ENCODE measurements around the gene BPIFB3. TPM values are rescaled to one million over a fixed set of nuclear protein-coding genes. Genes with fewer than 3 reads are reported as not detected.
"Not testable (repeated sequence)": the region's sequence is repeated elsewhere in the genome, so short reads cannot be mapped to it uniquely, and the experiment has no call there.

BPIFB3 gene
- total RNA-seq, 1 donor from 2014 or later: not detected

GRCh38 chr20:33108661-33109060, 55.0 kb downstream of the BPIFB3 start:
- Mint-ChIP-seq H3K4me3 (no peak overlapping the region), H3K4me1 (ENCODE audit: unreplicated experiment) (peaks cover 6% of the 10 kb centered on the region), H3K36me3 (no peaks in the 10 kb centered on the region), H3K27me3 (peaks cover 6% of the 10 kb centered on the region), H3K9me3 (no peaks in the 10 kb centered on the region), H3K27ac (no peak overlapping the region)
- no peak for TF ChIP-seq CTCF (conservative IDR thresholded peaks at IDR 0.05)
- DNase-seq (ENCODE audit: extremely low spot score, unreplicated experiment): no peak

- no peaks in the 10 kb centered on the region for H3K36me3 Mint-ChIP-seq
- DNase-seq (ENCODE audit: extremely low spot score, unreplicated experiment): no peak
- H3K9me3 Mint-ChIP-seq: no peaks in the 10 kb centered on the region
- no peak overlapping the region for H3K4me3 Mint-ChIP-seq
- peaks cover 3% of the 10 kb centered on the region for H3K27me3 Mint-ChIP-seq
- TF ChIP-seq CTCF (conservative IDR thresholded peaks at IDR 0.05): no peak
- H3K4me1 Mint-ChIP-seq (ENCODE audit: unreplicated experiment): peaks cover 6% of the 10 kb centered on the region
- H3K27ac Mint-ChIP-seq: no peak overlapping the region
Measured at GRCh38 chr20:33110147-33110825, 56.6 kb downstream of the BPIFB3 start.

- no peak for TF ChIP-seq CTCF (conservative IDR thresholded peaks at IDR 0.05)
- Mint-ChIP-seq H3K36me3 (no peaks in the 10 kb centered on the region), H3K27me3 (no peaks in the 10 kb centered on the region), H3K9me3 (no peaks in the 10 kb centered on the region), H3K4me3 (no peak overlapping the region), H3K27ac (no peak overlapping the region), H3K4me1 (ENCODE audit: unreplicated experiment) (no peaks in the 10 kb centered on the region)
- no peak for DNase-seq (ENCODE audit: extremely low spot score, unreplicated experiment)
Measured at GRCh38 chr20:33111306-33111705, 57.6 kb downstream of the BPIFB3 start.

- H3K36me3 Mint-ChIP-seq: no peaks in the 10 kb centered on the region
- no peaks in the 10 kb centered on the region for H3K27me3 Mint-ChIP-seq
- H3K4me1 Mint-ChIP-seq (ENCODE audit: unreplicated experiment): no peaks in the 10 kb centered on the region
- no peak for DNase-seq (ENCODE audit: extremely low spot score, unreplicated experiment)
- no peaks in the 10 kb centered on the region for H3K9me3 Mint-ChIP-seq
- H3K4me3 Mint-ChIP-seq: no peak overlapping the region
- no peak overlapping the region for H3K27ac Mint-ChIP-seq
- no peak for TF ChIP-seq CTCF (conservative IDR thresholded peaks at IDR 0.05)
Measured at GRCh38 chr20:33112547-33113386, 59.1 kb downstream of the BPIFB3 start.

- Mint-ChIP-seq H3K4me3 (no peak overlapping the region), H3K4me1 (ENCODE audit: unreplicated experiment) (no peaks in the 10 kb centered on the region), H3K36me3 (no peaks in the 10 kb centered on the region), H3K9me3 (no peaks in the 10 kb centered on the region), H3K27me3 (no peaks in the 10 kb centered on the region), H3K27ac (no peak overlapping the region)
- no peak for DNase-seq (ENCODE audit: extremely low spot score, unreplicated experiment)
- no peak for TF ChIP-seq CTCF (conservative IDR thresholded peaks at IDR 0.05)
Measured at GRCh38 chr20:33113387-33113908, 59.7 kb downstream of the BPIFB3 start.

- H3K9me3 Mint-ChIP-seq; H3K36me3 Mint-ChIP-seq; H3K27ac Mint-ChIP-seq; H3K27me3 Mint-ChIP-seq; H3K4me3 Mint-ChIP-seq; DNase-seq (ENCODE audit: extremely low spot score, unreplicated experiment); H3K4me1 Mint-ChIP-seq (ENCODE audit: unreplicated experiment): not testable (repeated sequence)
Measured at GRCh38 chr20:33115501-33115900, 61.8 kb downstream of the BPIFB3 start.
